Measurements from ENCODE around the gene CNTNAP2.

DNA sequence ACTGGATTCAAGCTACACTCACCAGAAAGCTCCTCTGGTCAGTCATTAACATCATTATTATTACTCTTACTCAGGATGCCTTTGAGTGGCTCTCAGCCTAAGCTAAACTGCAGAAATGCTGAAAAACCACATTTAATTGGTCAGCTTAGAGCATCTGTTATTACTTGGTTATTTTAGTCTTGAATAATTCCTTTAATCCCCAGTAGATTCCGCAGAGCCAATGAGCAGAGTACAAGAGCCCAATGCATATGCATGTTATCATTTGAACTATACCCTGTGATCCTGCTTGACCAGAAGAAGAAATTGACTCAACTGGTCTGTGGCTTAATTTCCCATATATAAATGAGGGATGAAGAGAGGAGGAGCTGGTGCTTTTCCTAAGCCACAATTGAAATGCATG is 2056.3 kb downstream of the CNTNAP2 start:
- TF ChIP-seq DNMT1 (CRISPR knock-in tag; IDR thresholded peaks at IDR 0.05) (no peak), EEA1 (CRISPR knock-in tag; IDR thresholded peaks at IDR 0.05; ENCODE audit: borderline replicate concordance) (no peak), MAFF (IDR thresholded peaks at IDR 0.05; ENCODE audit: low read depth, low read length) (no peak), ZNF224 (CRISPR knock-in tag; IDR thresholded peaks at IDR 0.05) (no peak), FOXK1 (CRISPR knock-in tag; IDR thresholded peaks at IDR 0.05; ENCODE audit: borderline replicate concordance, low read depth) (no peak), MEIS2 (CRISPR knock-in tag; IDR thresholded peaks at IDR 0.05) (no peak), ZFP36 (IDR thresholded peaks at IDR 0.05; ENCODE audit: borderline replicate concordance, low read depth, low read length, partially characterized antibody) (no peak), JUNB (CRISPR knock-in tag; IDR thresholded peaks at IDR 0.05; ENCODE audit: borderline replicate concordance) (no peak)
- TF ChIP-seq, protein P1, sequence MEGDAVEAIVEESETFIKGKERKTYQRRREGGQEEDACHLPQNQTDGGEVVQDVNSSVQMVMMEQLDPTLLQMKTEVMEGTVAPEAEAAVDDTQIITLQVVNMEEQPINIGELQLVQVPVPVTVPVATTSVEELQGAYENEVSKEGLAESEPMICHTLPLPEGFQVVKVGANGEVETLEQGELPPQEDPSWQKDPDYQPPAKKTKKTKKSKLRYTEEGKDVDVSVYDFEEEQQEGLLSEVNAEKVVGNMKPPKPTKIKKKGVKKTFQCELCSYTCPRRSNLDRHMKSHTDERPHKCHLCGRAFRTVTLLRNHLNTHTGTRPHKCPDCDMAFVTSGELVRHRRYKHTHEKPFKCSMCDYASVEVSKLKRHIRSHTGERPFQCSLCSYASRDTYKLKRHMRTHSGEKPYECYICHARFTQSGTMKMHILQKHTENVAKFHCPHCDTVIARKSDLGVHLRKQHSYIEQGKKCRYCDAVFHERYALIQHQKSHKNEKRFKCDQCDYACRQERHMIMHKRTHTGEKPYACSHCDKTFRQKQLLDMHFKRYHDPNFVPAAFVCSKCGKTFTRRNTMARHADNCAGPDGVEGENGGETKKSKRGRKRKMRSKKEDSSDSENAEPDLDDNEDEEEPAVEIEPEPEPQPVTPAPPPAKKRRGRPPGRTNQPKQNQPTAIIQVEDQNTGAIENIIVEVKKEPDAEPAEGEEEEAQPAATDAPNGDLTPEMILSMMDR (CRISPR knock-in tag; IDR thresholded peaks at IDR 0.05): no peak
- TF ChIP-seq, protein P2, sequence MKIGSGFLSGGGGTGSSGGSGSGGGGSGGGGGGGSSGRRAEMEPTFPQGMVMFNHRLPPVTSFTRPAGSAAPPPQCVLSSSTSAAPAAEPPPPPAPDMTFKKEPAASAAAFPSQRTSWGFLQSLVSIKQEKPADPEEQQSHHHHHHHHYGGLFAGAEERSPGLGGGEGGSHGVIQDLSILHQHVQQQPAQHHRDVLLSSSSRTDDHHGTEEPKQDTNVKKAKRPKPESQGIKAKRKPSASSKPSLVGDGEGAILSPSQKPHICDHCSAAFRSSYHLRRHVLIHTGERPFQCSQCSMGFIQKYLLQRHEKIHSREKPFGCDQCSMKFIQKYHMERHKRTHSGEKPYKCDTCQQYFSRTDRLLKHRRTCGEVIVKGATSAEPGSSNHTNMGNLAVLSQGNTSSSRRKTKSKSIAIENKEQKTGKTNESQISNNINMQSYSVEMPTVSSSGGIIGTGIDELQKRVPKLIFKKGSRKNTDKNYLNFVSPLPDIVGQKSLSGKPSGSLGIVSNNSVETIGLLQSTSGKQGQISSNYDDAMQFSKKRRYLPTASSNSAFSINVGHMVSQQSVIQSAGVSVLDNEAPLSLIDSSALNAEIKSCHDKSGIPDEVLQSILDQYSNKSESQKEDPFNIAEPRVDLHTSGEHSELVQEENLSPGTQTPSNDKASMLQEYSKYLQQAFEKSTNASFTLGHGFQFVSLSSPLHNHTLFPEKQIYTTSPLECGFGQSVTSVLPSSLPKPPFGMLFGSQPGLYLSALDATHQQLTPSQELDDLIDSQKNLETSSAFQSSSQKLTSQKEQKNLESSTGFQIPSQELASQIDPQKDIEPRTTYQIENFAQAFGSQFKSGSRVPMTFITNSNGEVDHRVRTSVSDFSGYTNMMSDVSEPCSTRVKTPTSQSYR (CRISPR knock-in tag; IDR thresholded peaks at IDR 0.05; ENCODE audit: borderline replicate concordance): no peak
